Stomach (tissue), 9 donors: ENCODE results near the gene C1orf167. TPM values are rescaled to one million over a fixed set of nuclear protein-coding genes. Genes with fewer than 3 reads are reported as not detected.
"Not testable (repeated sequence)": the region's sequence is repeated elsewhere in the genome, so short reads cannot be mapped to it uniquely, and the experiment has no call there.

Experiments
- DNase-seq, 2 donors: peaks; one replicate each; pipeline versions ENCODE4 v3.0.0 to v3.0.0-alpha.2; 2013 to 2019
- H3K27ac ChIP-seq, 5 donors: fragments of 200-600 bp in 4 of 5; sonication (generic) in 4 of 5; one replicate each; pipeline ENCODE4 v1.5.1; 2013 to 2019; ENCODE audit warnings: mild to moderate bottlenecking in 1 of 5, moderate library complexity in 1 of 5
- H3K27me3 ChIP-seq, 3 donors: fragments of 200-600 bp; sonication (generic); one replicate each; pipeline ENCODE4 v1.5.1; 2017 to 2019; ENCODE audit warnings: mixed run types in 1 of 3
- H3K36me3 ChIP-seq, 4 donors: fragments of 200-600 bp; sonication (generic); 1 replicate in 3 of 4; 2 replicates in 1 of 4; pipeline ENCODE4 v1.5.1; 2016 to 2019
- H3K4me1 ChIP-seq, 4 donors: fragments of 200-600 bp; sonication (generic); one replicate each; pipeline ENCODE4 v1.5.1; 2016 to 2019
- H3K4me3 ChIP-seq, 4 donors: fragments of 200-600 bp; sonication (generic) in 3 of 4; one replicate each; pipeline ENCODE4 v1.5.1; 2016 to 2019; ENCODE audit warnings: mild to moderate bottlenecking in 1 of 4
- H3K9me3 ChIP-seq, 4 donors: fragments of 200-600 bp; sonication (generic); one replicate each; pipeline ENCODE4 v1.5.1; 2016 to 2019
- EP300 ChIP-seq: sonication (generic); formaldehyde crosslinking; IDR thresholded peaks from one replicate; pipeline ENCODE4 v1.6.1; 2017; ENCODE audit warnings: antibody characterized with exemption
- POLR2A ChIP-seq, 4 donors: fragments of 450-650 bp; IDR thresholded peaks; one replicate each; pipeline ENCODE4 v1.6.1; 2016; ENCODE audit warnings: antibody characterized with exemption in 4 of 4, control low read depth in 2 of 4, mild to moderate bottlenecking in 1 of 4, moderate library complexity in 1 of 4
- POLR2AphosphoS5 ChIP-seq, 3 donors: sonication (generic); formaldehyde crosslinking; IDR thresholded peaks; one replicate each; pipeline ENCODE4 v1.6.1; 2016; ENCODE audit warnings: antibody characterized with exemption in 3 of 3
- WGBS, 5 donors: extraction: QIAGEN DNeasy Blood & Tissue Kit in 3 of 5; methylation state at CpG; one replicate each; pipeline versions ENCODE4 v1.1.5 to v1.1.7; 2013 to 2018; 5-methylcytosine and 5-hydroxymethylcytosine counted together
- intact Hi-C: fragments of 100-400 bp; cut with DNase I; formaldehyde crosslinking; loops from one replicate; pipeline ENCODE4 v1.15.1; 2023; ENCODE audit warnings: low total_unique reads
- polyA plus RNA-seq, 3 donors: library from polyadenylated mRNA; stranded (reverse); fragments of 200-250 nt; gene quantifications; one replicate each; pipeline ENCODE4 v1.2.3, GENCODE V29; 2013
- total RNA-seq, 5 donors: library from RNA; depleted of rRNA; stranded (reverse); fragments of >200 nt; gene quantifications; one replicate each; pipeline versions ENCODE4 v1.1.0 to v1.2.3, GENCODE V29; 2014 to 2016
- TF ChIP-seq, protein P1 (sequence below), 7 experiments: fragments of 450-650 bp in 4 of 7; fragments of 200-600 bp in 3 of 7; sonication (generic) in 3 of 7; IDR thresholded peaks; one replicate each; pipeline ENCODE4 v1.5.1; 2016 to 2019; ENCODE audit warnings: antibody characterized with exemption in 7 of 7, control low read depth in 2 of 7, mild to moderate bottlenecking in 1 of 7
- donor health status: healthy with polysubstance abuse.
- donor health status: Bipolar disorder and iron deficiency.
- donor health status: healthy.

C1orf167 gene
- total and polyA plus RNA-seq, 8 donors, result 1.6 to 4.7 (median 2.0) TPM; not detected in 5

DNA sequence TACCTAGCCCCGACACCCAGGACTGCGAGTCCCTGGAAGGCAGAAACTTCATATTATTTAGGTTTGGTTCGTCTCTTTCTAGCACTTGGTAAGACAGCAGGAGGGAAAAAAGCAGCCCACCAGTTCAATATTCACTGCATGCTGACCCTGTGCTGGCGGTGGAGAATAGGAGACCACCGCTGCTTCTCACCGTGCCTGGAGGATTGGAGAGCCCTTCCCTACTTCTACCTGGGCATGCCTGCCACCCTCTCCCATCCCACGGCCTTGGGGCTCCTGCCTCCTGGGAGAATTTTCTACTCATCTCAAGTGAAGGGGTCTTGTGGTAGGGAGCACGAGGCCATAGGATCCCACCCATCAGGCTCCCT is 38.4 kb downstream of the C1orf167 start:
- Histone ChIP-seq H3K36me3 (peaks cover 22 to 62% (median 51%) of the 10 kb centered on the region in 4 donors), H3K4me3 (no peak overlapping the region), H3K9me3 (no peaks in the 10 kb centered on the region), H3K4me1 (peaks cover 44 to 64% (median 55%) of the 10 kb centered on the region in 4 donors), H3K27me3 (no peaks in the 10 kb centered on the region), H3K27ac (peak overlapping the region in 4 of 5 donors; percentile 25 to 99 (median 66))
- WGBS, 5 donors, result 91 to 98% (median 95%) methylated on average over 8 of the region's 8 CpGs
- TF ChIP-seq POLR2AphosphoS5 (IDR thresholded peaks at IDR 0.05) (no peak), POLR2A (IDR thresholded peaks at IDR 0.05) (no peak), EP300 (no peak)
- TF ChIP-seq, protein P1, sequence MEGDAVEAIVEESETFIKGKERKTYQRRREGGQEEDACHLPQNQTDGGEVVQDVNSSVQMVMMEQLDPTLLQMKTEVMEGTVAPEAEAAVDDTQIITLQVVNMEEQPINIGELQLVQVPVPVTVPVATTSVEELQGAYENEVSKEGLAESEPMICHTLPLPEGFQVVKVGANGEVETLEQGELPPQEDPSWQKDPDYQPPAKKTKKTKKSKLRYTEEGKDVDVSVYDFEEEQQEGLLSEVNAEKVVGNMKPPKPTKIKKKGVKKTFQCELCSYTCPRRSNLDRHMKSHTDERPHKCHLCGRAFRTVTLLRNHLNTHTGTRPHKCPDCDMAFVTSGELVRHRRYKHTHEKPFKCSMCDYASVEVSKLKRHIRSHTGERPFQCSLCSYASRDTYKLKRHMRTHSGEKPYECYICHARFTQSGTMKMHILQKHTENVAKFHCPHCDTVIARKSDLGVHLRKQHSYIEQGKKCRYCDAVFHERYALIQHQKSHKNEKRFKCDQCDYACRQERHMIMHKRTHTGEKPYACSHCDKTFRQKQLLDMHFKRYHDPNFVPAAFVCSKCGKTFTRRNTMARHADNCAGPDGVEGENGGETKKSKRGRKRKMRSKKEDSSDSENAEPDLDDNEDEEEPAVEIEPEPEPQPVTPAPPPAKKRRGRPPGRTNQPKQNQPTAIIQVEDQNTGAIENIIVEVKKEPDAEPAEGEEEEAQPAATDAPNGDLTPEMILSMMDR (IDR thresholded peaks at IDR 0.05), result no peak
- DNase-seq, result no peak
- intact Hi-C loops, result no loop called here

DNA sequence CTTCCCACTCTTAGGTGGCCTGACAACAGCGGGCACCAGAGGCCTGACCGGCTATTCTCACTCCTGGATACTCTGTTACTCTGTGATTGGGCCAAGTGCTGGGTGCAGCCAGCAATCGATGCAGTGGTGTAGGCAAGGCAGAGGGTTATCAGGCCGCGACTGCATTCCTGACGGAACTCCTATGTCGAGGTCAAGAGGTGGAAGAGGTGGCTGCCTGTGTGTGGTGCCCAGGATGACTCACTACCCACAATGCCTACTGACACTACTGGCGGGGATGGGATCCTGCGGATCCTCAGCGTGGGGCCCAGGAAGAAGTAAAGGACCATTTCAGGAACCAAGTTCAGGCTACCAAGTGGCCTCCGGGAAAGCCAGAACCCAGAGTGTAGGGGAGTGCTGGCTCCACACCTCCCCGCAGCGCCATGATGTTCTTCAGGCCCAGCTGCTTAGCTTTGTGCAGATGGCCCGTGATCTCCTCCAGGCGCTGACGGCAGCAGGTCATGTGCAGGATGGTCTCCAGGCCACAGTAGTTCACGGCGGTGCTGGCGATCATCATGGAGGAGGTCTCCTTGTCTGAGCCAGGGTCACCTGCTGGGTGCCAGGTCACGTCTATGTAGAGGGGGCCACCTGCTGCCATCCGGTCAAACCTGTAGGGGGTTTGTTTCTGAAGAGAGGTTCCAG is 38.9 kb downstream of the C1orf167 start:
- Histone ChIP-seq H3K36me3 (peaks cover 18 to 57% (median 46%) of the 10 kb centered on the region in 4 donors), H3K4me1 (peaks cover 44 to 63% (median 55%) of the 10 kb centered on the region in 4 donors), H3K27me3 (no peaks in the 10 kb centered on the region), H3K27ac (peak overlapping the region in 4 of 5 donors; percentile 25 to 99 (median 66)), H3K9me3 (no peaks in the 10 kb centered on the region), H3K4me3 (peak overlapping the region in 2 of 4 donors; percentile 63 to 82)
- intact Hi-C loops, result no loop called here
- TF ChIP-seq POLR2AphosphoS5 (IDR thresholded peaks at IDR 0.05) (no peak), POLR2A (IDR thresholded peaks at IDR 0.05) (no peak)
- no peak for DNase-seq
- WGBS, 5 donors, result 70 to 87% (median 82%) methylated on average over 19 to 21 of the region's 21 CpGs

DNA sequence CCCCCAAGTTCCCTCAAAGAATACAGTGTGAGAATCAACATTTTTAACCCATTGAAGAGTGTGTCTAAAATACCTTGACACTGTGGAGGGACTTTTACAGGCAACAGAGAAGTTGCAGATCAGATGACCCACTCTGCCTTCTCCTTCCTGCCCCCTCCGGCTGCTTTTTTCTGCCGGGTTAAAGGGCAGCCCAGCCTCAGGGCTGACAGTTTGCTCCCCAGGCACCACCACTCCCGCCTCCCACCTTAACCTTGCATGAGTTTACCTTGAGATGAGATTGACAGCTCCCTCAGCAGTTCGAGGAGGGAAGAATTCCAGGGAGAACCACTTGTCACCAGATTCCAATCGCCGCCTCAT is 40.6 kb downstream of the C1orf167 start:
- intact Hi-C loops, result no loop called here

DNA sequence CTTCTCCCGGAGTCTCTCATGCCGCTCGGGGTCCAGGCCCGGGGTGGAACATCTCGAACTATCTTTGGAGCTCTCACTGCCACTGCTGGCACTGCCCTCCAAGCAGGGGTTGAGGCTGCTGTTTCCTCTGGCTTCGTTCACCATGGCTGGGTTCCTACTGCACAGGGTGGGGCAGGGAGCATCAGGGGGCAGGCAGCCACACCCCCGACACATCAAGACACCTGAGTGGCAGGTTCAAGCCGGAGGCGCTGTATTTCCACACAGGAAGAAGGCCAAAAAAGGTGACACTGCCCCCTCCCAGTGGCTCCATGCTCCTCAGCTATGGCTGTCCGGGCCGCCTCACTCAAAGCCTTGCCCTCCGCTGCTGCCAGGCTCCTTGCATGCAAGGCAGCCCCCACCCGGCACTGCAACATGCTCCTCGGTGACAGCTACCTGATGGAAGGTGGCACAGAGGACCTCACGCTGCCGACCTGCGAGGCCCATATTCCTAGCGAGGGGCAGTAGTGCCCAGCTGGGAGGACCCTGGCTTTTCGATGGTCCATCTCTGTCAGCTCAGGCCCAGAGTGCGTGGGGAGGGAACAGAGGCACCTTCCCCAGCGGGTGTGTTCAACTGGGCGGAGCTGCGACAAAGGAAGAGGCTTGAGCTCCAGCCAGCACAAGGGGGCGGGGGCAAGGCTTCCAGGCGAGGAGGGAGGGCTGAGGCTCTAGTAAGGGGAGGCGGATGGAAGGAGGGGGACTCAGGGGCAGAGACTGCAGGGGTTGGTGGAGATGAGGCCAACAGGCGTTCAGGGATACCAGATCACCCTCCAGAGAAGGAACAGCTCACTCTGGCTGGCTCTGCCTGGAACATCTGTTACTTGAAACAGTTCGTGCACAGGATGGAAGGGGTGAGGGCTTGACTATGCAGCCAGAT is 41.2 kb downstream of the C1orf167 start:
- intact Hi-C loops, result no loop called here
- Histone ChIP-seq H3K27ac (peak overlapping the region; percentile 97 to 99 (median 99)), H3K36me3 (peaks cover 14 to 35% (median 34%) of the 10 kb centered on the region in 4 donors), H3K4me3 (peak overlapping the region; percentile 43 to 82 (median 60)), H3K27me3 (no peaks in the 10 kb centered on the region), H3K9me3 (no peaks in the 10 kb centered on the region), H3K4me1 (peaks cover 58 to 72% (median 67%) of the 10 kb centered on the region in 4 donors)
- DNase-seq, result peak; percentile 89 to 97
- TF ChIP-seq EP300, result no peak
- peak in 1 of 4 donors; percentile 21 for TF ChIP-seq POLR2A (IDR thresholded peaks at IDR 0.05)
- peak; percentile 60 to 86 (median 76) for TF ChIP-seq POLR2AphosphoS5 (IDR thresholded peaks at IDR 0.05)
- 11 to 15% (median 13%) methylated on average over 12 to 28 of the region's 28 CpGs for WGBS, 5 donors

More for the DNA sequence above, 40.6 kb downstream of the C1orf167 start:
- TF ChIP-seq POLR2A (IDR thresholded peaks at IDR 0.05) (no peak), EP300 (no peak)
- TF ChIP-seq, protein P1 (IDR thresholded peaks at IDR 0.05), result no peak
- Histone ChIP-seq H3K9me3 (no peaks in the 10 kb centered on the region), H3K4me1 (peaks cover 55 to 65% (median 65%) of the 10 kb centered on the region in 4 donors), H3K27me3 (no peaks in the 10 kb centered on the region), H3K36me3 (peaks cover 14 to 40% (median 37%) of the 10 kb centered on the region in 4 donors), H3K27ac (peak overlapping the region; percentile 97 to 99 (median 99)), H3K4me3 (peak overlapping the region; percentile 43 to 82 (median 60))
- WGBS, 5 donors, result 27 to 39% (median 37%) methylated on average over 6 of the region's 6 CpGs
- DNase-seq, result peak in 1 of 2 donors; percentile 54

DNA sequence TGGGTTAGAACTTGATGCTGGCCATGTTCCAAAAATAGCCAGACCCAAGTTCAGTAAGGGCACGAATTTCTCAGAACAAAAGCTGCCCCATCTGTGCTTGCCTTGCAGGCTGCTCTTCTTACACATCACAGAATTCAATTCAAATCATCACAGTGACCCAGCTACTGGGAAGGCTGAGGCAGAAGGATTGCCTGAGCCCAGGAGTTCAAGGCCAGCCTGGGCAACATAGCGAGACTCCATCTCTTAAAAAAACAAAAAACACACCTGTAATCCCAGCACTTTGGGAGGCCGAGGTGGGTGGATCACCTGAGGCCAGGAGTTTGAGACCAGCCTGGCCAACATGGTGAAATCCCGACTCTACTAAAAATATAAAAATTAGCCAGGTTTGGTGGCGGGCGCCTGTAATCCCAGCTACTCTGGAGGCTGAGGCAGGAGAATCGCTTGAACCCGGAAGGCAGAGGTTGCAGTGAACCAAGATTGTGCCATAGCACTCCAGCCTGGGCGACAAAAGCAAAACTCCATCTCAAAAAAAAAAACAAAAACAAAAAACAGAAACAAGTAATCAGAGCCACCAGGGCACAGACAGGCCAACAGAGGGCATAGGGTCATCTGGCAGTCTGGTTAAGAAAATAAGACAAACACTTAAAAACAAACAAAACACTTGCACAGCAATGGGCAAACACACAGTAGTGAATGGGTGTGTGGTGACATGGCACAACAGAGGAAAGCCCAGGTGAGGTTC is 42.1 kb downstream of the C1orf167 start:
- Histone ChIP-seq H3K27ac (peak overlapping the region; percentile 97 to 99 (median 99)), H3K36me3 (peaks cover 14 to 34% (median 31%) of the 10 kb centered on the region in 4 donors), H3K4me1 (peaks cover 58 to 80% (median 73%) of the 10 kb centered on the region in 4 donors), H3K4me3 (peak overlapping the region; percentile 74 to 82 (median 81))
- peak in 1 of 2 donors; percentile 39 for DNase-seq
- H3K9me3 ChIP-seq, H3K27me3 ChIP-seq, intact Hi-C loops: not testable (repeated sequence)
- 55 to 68% (median 66%) methylated on average over 8 to 9 of the region's 9 CpGs for WGBS, 5 donors
